ENCODE measurements around the gene MTUS2. TPM values are rescaled to one million over a fixed set of nuclear protein-coding genes. Genes with fewer than 3 reads are reported as not detected.

MTUS2 gene
- total and polyA plus RNA-seq, 10 of the 15 experiments (the other 5 are each of a cell fraction or from before 2014, with no cell fraction given): under 0.01 to 0.05 (median 0.02) TPM; not detected in 6

DNA sequence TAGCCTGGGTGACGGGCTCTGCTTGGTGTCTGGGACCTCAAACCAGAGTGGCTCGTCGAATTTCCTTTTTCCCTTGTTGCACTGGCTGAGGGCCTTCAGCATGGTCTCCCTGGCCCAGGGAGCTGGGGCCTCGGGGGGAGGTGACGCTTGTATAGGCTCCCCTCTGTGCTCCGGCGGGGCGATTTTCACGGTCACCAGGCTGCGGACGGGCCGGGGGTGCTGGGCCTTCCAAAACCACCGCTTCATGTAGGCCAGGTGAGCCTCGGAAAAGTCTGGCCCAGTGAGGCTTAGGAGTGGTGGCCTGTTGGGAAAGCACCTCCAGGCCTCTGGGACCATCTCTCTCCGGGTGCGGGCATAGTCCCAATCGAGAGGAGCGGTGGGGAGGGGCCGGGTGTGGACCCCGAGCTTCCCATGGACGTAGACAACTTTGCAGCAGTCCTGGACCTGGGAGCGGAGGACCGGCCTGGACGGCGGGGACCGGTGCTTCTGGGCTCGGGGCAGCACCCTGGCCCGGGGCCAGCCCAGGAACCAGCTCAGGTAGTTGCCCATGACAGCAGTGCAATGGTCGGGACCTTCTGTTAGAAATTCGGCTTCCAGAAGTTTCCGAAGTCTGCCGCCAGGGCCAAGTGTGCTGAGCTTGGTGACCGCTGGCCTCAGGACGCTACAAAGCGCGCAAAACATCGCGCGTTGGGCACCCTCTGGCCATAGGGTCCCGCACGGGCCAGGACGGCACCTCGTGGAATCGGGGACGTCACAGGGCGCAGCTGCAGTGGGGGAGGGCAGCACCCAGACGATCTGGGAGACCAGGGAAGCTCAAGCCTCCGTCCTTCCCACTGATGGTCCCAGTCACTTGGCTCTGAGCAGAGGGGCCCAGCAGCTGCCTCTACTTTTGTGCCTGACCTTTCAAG, 41.6 kb upstream of the MTUS2 start:
- no peak for FAIRE-seq
- in situ Hi-C loops (cut with MboI): no loop called here
- ChIA-PET SMC1A (ENCODE audit: uncharacterized antibody, unreplicated experiment) (no interaction called here), RAD21 (ENCODE audit: unreplicated experiment) (no interaction called here), CTCF (no interaction called here), POLR2A (no interaction called here)
- no peak for DNase-seq (ENCODE audit: low read depth, low spot score)
- no peak for TF ChIP-seq RAD51 (IDR thresholded peaks at IDR 0.05)
- TF ChIP-seq ZZZ3 (IDR thresholded peaks at IDR 0.05; ENCODE audit: control insufficient read depth, insufficient read length, low read depth): no peak
- TF ChIP-seq NFIC (IDR thresholded peaks at IDR 0.05; ENCODE audit: low read depth, low read length): no peak
- no peak for TF ChIP-seq SMAD5 (IDR thresholded peaks at IDR 0.05; ENCODE audit: low read depth)
- TF ChIP-seq POLR2A (IDR thresholded peaks at IDR 0.05; ENCODE audit: low read depth, low read length): no peak
- TF ChIP-seq ESRRA (IDR thresholded peaks at IDR 0.05; ENCODE audit: low read length): no peak
- no peak overlapping the region for H3K9ac ChIP-seq (ENCODE audit: control insufficient read depth, insufficient read depth, low read length)
- H3K4me3 ChIP-seq: no peak overlapping the region
- H2AFZ ChIP-seq (ENCODE audit: control insufficient read depth, low read depth, low read length): no peak overlapping the region
- no peaks in the 10 kb centered on the region for H3K9me3 ChIP-seq (replicated peaks; ENCODE audit: control insufficient read depth, insufficient read depth, low read length)
- no peak overlapping the region for H3K4me2 ChIP-seq (ENCODE audit: control insufficient read depth, insufficient read depth)
- H3K4me1 ChIP-seq (ENCODE audit: control insufficient read depth, insufficient read depth, low read length): no peaks in the 10 kb centered on the region
- H3K36me3 ChIP-seq (ENCODE audit: control insufficient read depth in 2 of 2, insufficient read depth in 2 of 2, low read length in 1 of 2): no peaks in the 10 kb centered on the region
- intact Hi-C loops (cut with micrococcal nuclease; ENCODE audit: unreplicated experiment): no loop called here
- no peak for ATAC-seq
- no peaks in the 10 kb centered on the region for H4K20me1 ChIP-seq (ENCODE audit: control insufficient read depth, insufficient read depth)
- no peaks in the 10 kb centered on the region for H3K27me3 ChIP-seq (replicated peaks in 1 of 2; ENCODE audit: control insufficient read depth in 2 of 2, insufficient read depth in 2 of 2, low read length in 1 of 2)
- no peaks in the 10 kb centered on the region for H3K79me2 ChIP-seq (ENCODE audit: control insufficient read depth, insufficient read depth, low read length)
- no peak overlapping the region for H3K27ac ChIP-seq (ENCODE audit: control insufficient read depth, insufficient read depth)
- BruUV-seq (replicated peaks): no TSS peak
- 65% methylated on average over 48 of the region's 48 CpGs for WGBS (ENCODE audit: insufficient coverage, insufficient replicate concordance, low lambda C conversion rate, missing lambda C conversion rate)

DNA sequence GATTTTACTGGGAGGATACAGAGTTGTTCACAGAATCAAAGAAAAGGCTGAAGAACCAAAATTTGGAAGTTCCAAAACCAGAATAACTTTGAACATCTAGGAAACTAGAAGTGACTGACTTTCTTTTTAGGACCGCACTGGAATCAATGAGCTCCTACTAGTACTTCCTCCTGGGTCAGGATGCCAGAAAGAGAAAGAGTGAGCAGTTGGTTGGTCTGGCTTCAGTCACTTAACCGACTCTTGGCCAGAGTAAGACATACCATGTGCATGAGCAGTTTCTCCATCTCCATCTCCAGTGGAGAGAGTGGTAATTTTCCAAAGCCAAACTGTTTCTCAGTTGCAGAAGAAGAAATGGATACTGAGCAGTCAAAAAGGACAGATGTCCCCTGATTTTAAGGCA, 27.1 kb upstream of the MTUS2 start:
- Histone ChIP-seq H3K79me2 (ENCODE audit: control insufficient read depth, insufficient read depth, low read length) (no peaks in the 10 kb centered on the region), H3K4me1 (ENCODE audit: control insufficient read depth, insufficient read depth, low read length) (no peaks in the 10 kb centered on the region), H2AFZ (ENCODE audit: control insufficient read depth, low read depth, low read length) (no peak overlapping the region), H4K20me1 (ENCODE audit: control insufficient read depth, insufficient read depth) (no peaks in the 10 kb centered on the region), H3K36me3 (ENCODE audit: control insufficient read depth in 2 of 2, insufficient read depth in 2 of 2, low read length in 1 of 2) (no peaks in the 10 kb centered on the region), H3K27me3 (replicated peaks in 1 of 2; ENCODE audit: control insufficient read depth in 2 of 2, insufficient read depth in 2 of 2, low read length in 1 of 2) (no peaks in the 10 kb centered on the region; a peak in 2 of 4 replicates), H3K4me2 (ENCODE audit: control insufficient read depth, insufficient read depth) (no peak overlapping the region), H3K9me3 (replicated peaks; ENCODE audit: control insufficient read depth, insufficient read depth, low read length) (no peaks in the 10 kb centered on the region), H3K9ac (ENCODE audit: control insufficient read depth, insufficient read depth, low read length) (no peak overlapping the region), H3K27ac (ENCODE audit: control insufficient read depth, insufficient read depth) (no peak overlapping the region), H3K4me3 (no peak overlapping the region)
- intact Hi-C loops (cut with micrococcal nuclease; ENCODE audit: unreplicated experiment): no loop called here
- CTCF ChIA-PET: no interaction called here
- RAD21 ChIA-PET (ENCODE audit: unreplicated experiment): interaction anchor here (1.3 kb wide), 1 partner anchor 113 kb away, joined by 4 read pairs; no protein-coding TSS in a partner anchor
- ATAC-seq (no peak), FAIRE-seq (no peak), DNase-seq (ENCODE audit: low read depth, low spot score) (no peak)
- SMC1A ChIA-PET (ENCODE audit: uncharacterized antibody, unreplicated experiment): no interaction called here
- no TSS peak for BruUV-seq (replicated peaks)
- WGBS (ENCODE audit: insufficient coverage, insufficient replicate concordance, low lambda C conversion rate, missing lambda C conversion rate): 5% methylated on average over 2 of the region's 2 CpGs
- in situ Hi-C loops (cut with MboI): no loop called here
- POLR2A ChIA-PET: no interaction called here
- no peak for TF ChIP-seq MEF2A (IDR thresholded peaks at IDR 0.05; ENCODE audit: insufficient read depth, low read depth, low read length)
- no peak for TF ChIP-seq NFYA (IDR thresholded peaks at IDR 0.05; ENCODE audit: borderline replicate concordance, low read depth, low read length)
- TF ChIP-seq SMARCA5 (IDR thresholded peaks at IDR 0.05): no peak
- TF ChIP-seq CHD2 (IDR thresholded peaks at IDR 0.05; ENCODE audit: borderline replicate concordance, low read depth, low read length): no peak
- TF ChIP-seq BHLHE40 (IDR thresholded peaks at IDR 0.05; ENCODE audit: borderline replicate concordance in 1 of 2, low read depth in 2 of 2, low read length in 1 of 2): no peak
- TF ChIP-seq, protein P1, sequence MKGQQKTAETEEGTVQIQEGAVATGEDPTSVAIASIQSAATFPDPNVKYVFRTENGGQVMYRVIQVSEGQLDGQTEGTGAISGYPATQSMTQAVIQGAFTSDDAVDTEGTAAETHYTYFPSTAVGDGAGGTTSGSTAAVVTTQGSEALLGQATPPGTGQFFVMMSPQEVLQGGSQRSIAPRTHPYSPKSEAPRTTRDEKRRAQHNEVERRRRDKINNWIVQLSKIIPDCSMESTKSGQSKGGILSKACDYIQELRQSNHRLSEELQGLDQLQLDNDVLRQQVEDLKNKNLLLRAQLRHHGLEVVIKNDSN (IDR thresholded peaks at IDR 0.05; ENCODE audit: borderline replicate concordance, extremely low read length, insufficient read depth, low read depth, low read length): no peak
- no peak for TF ChIP-seq SMAD5 (IDR thresholded peaks at IDR 0.05; ENCODE audit: low read depth)
- no peak for TF ChIP-seq SPI1 (IDR thresholded peaks at IDR 0.05; ENCODE audit: borderline replicate concordance, insufficient read depth, low read depth, low read length)
- TF ChIP-seq, protein P2, sequence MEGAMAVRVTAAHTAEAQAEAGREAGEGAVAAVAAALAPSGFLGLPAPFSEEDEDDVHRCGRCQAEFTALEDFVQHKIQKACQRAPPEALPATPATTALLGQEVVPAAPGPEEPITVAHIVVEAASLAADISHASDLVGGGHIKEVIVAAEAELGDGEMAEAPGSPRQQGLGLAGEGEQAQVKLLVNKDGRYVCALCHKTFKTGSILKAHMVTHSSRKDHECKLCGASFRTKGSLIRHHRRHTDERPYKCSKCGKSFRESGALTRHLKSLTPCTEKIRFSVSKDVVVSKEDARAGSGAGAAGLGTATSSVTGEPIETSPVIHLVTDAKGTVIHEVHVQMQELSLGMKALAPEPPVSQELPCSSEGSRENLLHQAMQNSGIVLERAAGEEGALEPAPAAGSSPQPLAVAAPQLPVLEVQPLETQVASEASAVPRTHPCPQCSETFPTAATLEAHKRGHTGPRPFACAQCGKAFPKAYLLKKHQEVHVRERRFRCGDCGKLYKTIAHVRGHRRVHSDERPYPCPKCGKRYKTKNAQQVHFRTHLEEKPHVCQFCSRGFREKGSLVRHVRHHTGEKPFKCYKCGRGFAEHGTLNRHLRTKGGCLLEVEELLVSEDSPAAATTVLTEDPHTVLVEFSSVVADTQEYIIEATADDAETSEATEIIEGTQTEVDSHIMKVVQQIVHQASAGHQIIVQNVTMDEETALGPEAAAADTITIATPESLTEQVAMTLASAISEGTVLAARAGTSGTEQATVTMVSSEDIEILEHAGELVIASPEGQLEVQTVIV (IDR thresholded peaks at IDR 0.05; ENCODE audit: borderline replicate concordance, partially characterized antibody): no peak
